Left renal cortex interstitium (tissue), 4 donors: Measurements from ENCODE around the gene CEP152. TPM values are rescaled to one million over a fixed set of nuclear protein-coding genes. Genes with fewer than 3 reads are reported as not detected.
A peak's percentile ranks its signal among the peaks of the same experiment; 100 is the strongest.
"Not testable (repeated sequence)": the region's sequence is repeated elsewhere in the genome, so short reads cannot be mapped to it uniquely, and the experiment has no call there.

ENCODE experiments used
- DNase-seq, 4 donors: peaks; one replicate each; pipeline ENCODE4 v3.0.0-alpha.2; 2013; ENCODE audit warnings: low read depth in 4 of 4, low spot score in 2 of 4, missing footprints in 1 of 4
- polyA plus RNA-seq, 4 donors: library from polyadenylated mRNA; unstranded; fragments of 120-200 nt; gene quantifications; one replicate each; pipeline ENCODE4 v1.2.1, GENCODE V29; 2013; ENCODE audit not compliant: insufficient read length in 4 of 4

CEP152 gene, protein sequence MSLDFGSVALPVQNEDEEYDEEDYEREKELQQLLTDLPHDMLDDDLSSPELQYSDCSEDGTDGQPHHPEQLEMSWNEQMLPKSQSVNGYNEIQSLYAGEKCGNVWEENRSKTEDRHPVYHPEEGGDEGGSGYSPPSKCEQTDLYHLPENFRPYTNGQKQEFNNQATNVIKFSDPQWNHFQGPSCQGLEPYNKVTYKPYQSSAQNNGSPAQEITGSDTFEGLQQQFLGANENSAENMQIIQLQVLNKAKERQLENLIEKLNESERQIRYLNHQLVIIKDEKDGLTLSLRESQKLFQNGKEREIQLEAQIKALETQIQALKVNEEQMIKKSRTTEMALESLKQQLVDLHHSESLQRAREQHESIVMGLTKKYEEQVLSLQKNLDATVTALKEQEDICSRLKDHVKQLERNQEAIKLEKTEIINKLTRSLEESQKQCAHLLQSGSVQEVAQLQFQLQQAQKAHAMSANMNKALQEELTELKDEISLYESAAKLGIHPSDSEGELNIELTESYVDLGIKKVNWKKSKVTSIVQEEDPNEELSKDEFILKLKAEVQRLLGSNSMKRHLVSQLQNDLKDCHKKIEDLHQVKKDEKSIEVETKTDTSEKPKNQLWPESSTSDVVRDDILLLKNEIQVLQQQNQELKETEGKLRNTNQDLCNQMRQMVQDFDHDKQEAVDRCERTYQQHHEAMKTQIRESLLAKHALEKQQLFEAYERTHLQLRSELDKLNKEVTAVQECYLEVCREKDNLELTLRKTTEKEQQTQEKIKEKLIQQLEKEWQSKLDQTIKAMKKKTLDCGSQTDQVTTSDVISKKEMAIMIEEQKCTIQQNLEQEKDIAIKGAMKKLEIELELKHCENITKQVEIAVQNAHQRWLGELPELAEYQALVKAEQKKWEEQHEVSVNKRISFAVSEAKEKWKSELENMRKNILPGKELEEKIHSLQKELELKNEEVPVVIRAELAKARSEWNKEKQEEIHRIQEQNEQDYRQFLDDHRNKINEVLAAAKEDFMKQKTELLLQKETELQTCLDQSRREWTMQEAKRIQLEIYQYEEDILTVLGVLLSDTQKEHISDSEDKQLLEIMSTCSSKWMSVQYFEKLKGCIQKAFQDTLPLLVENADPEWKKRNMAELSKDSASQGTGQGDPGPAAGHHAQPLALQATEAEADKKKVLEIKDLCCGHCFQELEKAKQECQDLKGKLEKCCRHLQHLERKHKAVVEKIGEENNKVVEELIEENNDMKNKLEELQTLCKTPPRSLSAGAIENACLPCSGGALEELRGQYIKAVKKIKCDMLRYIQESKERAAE (N-terminal part only)
- 10 to 100 TPM in 2 of 4 donors, 1 to 10 TPM in 2; 4.7 to 11.2 (median 8.4) TPM for polyA plus RNA-seq

DNA sequence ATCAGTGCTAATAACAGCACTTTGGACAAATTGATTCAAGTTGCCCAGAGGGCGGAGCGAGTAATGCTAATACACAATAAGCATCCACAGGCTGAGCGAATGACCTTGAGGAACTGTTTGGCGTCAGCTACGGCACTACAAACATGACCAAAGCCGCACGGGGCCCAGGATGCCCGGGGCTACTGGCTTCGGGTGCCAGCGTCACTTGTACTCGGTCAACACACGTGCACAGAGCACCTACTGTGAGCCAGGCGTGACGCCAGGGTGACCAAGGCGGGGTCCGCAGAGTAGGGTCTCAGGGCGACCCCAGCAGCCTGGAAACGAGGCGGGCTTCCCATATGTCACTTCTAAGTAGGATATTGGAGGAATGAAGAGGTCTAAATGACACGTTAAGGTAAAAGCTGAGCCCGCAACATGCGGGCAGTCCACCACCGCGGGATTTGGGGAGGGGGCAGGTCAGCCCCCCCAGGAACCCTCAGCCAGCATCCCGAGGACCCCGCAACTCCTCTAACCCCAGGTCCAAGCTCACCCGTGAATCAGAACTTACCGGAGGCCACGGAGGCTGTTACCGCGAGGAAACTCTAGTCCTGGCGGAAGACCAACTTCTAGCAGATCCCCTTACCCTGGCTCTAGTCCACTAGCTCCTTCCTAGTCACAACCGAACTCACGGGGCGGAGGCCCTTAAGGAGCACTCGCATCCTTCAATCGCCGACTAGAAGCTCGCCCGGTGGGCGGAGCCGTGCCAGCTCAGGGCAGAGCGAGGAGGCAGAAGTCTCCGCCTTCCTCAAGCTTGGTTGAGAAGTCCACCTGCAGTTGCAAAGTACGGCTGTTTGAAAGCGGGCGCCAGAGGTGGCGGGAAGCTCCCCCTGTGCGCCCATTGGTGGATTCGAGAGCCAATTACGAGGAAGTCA lies at the start of gene CEP152:
CEP152 (minus strand) TSS at position 656 of the 911 bp plus-strand sequence. CDS start 5,420 bp downstream, outside the sequence.
- peak; percentile 93 to 98 (median 95) for DNase-seq

DNA sequence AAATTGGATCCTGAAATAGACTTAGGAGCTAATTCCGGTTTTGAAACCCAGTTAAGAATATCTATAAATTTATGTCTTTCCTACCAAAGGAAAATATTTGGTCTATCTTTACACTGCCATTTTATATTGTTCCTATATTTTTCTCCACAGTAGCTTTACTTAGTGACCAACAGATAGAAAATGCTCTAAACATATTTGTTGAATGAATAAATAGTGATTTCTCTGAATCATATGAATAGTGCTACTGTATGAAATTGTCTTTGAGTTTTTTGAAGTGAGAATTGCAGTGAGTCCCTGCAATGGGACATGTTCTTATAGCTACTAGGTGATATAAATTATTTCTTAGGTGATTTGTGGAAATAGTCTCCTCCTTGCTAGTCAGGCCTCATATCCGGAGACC lies 48.6 kb upstream of the CEP152 start:
- no peak for DNase-seq

DNA sequence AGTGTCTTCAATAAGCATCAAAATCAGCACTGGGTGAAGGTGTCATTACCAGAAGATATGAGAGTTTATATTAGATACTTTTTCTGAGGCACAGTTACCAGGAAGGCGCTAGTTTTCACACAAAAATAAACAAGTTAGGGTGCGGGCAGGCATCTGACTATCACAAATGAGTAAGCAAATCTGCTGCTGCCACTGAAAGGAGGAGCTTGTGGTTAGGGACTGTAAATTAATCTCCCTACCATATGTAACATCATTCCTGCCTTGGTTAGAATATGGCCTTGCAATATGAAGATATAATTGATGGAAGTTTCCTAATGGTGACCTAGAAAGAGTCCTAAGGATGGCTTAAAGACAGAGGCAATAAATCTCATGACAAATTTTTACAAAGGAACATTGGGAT lies 47.5 kb upstream of the CEP152 start:
- no peak for DNase-seq

DNA sequence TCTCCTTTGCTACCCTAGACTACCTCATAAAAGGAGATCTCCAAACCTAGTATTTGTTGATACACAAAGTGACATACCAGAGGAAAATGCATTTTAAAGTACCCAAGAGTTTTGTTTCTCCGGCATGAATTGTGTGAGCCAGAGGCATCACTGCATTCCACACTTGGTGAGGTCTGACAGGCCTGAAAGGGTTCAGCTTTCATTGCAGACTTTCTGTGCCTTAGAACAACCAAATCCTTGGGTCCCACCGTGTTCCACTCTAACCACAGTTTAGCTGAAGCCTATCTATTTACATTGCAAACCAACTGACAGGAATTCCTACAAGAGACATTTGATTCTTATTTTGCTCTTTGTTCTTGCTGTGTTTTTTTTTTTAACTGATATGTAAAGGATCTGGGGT lies 46.1 kb upstream of the CEP152 start:
- DNase-seq, result no peak

DNA sequence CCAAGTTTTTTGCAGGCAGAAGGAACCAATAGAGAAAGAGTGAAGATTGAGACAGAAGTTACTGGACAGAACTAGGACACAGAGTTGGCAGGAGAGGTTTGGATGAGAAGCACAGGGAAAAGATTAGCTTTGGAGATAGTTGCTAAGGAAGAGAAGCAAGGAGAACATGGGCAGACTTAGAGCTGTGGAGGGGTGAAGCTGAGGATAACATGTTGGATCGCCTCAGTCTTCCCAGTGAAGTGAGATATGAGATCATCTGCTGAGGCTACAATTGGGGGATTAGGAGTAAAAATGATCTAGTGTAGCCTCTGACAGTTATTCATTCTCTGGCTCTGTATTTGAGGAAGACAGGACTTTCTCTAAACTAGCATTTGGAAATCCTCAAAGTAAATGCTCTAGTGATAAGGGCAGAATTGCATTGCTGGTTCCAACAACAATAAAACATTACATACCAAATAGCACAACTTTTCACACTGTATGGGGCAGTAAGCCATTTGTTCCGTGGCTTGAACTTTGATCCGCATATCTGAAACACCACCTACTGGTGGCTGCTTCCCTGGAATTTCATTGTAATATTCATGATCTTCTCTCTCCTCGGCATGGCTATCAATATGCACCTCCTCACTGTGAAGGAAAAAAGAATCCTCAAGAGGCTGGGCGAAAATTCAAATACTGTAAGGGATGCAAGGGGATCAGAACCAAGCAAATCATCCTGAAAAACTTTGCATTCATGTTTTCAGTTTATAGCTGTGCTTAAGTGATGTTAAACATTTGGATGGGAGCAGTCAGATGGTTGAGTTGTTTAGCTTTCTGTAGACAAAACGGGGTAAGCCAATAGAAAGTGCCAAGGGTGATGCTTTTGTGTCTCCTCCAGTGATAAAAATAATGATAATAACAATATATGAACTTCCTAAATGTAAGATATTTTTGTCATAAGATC lies 44.9 kb upstream of the CEP152 start:
- DNase-seq, result peak in 2 of 4 donors; percentile 41 to 58

DNA sequence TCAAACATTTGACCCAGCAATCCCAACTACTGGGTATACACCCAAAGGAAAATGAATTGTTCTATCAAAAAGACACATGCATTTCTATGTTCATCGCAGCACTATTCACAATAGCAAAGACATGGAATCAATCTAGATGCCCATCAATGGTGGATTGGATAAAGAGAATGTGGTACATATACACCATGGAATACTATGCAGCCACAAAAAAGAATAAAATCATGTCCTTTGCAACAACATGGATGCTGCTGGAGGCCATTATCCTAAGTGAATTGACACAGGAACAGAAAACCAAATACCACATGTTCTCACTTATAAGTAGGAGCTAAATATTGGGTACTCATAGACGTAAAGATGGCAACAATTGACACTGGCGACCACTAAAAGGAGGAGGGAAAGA lies 43.6 kb upstream of the CEP152 start:
- DNase-seq, result not testable (repeated sequence)

DNA sequence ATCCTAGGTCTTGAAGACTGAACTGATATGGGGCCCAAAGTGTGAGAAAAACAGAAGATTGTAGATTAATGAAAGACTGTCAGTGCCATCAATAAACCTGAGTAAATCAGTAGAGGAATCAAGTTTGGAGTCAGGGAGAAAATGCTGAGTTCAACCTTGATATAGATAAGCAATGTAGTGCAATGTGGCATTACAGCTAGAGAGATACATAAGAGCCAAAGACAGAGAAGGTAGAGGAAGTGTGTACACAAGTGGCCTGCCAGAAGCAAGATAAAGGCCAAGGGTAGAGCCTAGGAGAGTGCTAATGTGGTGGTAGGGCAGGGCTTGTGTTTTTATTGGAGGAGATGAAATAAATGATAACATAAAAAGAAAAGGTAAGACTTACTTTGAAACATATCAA lies 41.1 kb upstream of the CEP152 start:
- DNase-seq, result no peak

DNA sequence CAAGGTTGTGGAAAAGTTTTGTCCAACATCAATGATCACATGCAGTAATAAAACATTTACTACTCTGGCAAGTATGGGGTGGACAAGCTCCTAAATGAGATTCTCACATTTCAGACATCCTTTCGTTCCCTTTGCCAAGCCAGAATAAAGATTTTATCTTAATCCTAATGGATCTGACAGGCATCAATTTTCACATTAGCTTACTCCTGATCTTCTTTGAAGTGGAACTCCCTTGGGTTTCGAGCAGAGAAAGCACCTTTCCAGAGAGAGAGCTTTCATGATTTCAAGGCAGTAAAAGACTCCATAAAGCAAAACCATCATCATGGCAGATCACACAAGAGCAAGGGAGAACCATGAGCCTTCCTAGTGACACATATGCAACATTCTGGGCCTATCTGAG lies 39.8 kb upstream of the CEP152 start:
- no peak for DNase-seq

DNA sequence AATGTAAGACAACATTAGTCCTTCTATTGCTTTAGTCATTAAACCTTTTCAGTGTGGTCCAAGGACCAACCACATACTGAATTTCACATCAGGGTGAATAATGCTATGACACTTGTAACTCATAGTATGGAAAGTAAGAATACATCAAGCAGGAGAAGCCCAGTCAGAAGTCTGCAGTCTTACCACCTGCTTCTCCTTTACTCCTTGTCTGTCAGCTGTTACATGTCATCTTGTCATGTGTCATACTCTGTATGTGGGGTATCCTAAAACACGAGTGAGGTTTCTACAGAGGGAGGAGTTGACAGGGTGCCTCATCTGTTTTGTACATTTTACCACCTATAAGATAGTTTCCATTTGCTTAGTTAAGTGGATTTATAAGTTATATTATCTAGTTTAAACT lies 34.3 kb upstream of the CEP152 start:
- no peak for DNase-seq

DNA sequence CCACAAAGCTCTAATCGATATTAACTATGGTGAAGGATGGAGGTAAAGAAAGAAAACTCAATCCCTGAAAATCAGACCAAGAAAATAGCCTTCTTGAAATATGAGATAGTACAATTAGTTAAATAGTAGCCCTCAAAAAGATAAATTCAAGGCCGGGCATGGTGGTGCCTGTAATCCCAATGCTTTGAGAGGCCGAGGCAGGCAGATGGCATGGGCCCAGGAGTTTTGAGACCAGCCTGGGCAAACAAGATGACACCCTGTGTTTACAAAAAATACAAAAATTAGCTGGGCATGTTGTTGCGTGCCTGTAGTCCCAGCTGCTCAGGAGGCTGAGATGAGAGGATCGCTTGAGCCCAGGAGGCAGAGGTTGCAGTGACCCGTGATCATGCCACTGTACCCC lies 31.6 kb upstream of the CEP152 start:
- DNase-seq, result no peak

DNA sequence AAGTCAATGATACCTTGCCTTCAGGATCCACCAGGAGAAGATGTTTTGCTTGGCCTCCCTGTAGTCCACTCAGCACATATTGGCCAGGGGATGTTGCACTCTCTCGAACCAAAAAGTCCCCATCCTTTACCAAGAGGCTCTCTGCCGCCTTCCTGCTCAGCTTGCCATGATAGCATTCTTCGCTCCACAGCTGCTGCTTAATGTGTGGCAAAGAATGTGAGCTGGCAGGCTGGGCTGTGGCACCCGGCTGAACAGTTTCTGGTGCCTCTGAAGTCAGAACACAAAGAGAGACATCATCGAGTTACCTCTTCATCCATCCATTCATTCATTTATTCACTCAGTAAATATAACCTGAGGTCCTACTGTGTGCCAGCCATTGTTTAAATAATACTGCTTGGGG lies 23.9 kb upstream of the CEP152 start:
- no peak for DNase-seq

DNA sequence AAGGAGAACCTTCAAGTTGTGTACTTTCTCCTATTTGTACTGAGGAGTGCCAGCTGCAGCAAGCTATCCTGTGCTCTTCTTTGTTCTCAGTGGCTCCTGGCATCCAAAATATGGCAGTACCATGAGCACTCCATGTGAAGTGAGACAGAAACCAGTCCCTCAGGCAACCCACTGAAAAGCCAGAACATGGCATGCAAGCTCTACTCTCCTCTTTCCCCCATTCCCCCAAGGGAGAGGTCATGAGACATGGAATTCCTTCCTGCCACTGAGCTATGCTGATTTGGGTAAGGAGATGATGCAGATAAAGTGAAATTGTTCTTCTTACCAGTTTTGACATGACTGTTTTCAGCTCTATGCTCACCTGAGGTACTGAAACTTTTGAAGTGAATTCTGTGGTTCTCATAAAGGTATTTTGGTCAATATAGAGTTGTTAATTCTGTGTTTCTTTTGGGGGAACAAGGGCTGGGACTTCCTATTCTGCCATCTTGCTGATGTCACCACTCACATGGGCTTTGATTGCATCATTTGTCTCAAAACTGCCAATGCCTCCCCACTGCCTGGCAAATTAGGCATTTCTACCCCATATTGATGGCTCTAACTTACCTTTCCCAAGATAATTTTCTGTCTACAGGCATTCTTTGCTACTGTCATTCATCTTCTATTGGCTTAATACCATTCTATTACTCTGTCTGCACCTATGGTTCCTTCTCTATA lies 22.8 kb upstream of the CEP152 start:
- no peak for DNase-seq

DNA sequence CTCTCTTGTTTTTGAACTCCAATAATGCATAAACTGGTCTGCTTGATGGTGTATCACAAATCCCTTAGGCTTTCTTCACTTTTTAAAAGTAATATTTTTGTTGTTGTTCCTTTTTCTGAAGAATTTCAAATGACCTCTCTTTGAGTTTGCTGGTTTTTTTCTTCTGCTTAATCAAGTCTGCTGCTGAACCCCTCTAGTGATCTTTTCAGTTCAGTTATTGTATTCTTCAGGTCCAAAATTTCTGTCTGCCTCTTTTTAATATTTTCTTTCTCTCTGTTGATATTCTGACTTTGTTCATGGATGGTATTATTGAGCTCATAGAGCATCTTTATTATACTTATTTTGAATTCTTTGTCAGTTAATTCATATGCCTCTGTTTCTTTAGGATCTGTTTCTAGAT lies 21.8 kb upstream of the CEP152 start:
- DNase-seq, result no peak

DNA sequence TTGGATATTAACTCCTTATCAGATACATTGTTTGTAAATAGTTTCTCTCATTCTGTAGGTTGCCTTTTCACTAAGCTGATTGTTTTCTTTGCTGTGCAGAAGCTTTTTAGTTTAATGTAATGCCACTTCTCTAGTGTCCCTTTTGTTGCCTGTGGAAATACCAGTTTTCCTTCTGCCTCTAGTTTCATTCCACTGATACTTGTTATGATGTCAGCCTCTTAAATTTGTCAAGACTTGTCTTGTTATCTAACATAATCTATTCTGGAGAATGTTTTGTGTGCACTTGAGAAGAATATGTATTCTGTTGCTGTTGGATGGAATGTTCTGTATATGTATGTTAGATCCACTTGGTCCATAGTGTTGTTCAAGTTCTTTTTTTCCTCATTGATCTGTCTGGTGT lies 18.0 kb upstream of the CEP152 start:
- no peak for DNase-seq

DNA sequence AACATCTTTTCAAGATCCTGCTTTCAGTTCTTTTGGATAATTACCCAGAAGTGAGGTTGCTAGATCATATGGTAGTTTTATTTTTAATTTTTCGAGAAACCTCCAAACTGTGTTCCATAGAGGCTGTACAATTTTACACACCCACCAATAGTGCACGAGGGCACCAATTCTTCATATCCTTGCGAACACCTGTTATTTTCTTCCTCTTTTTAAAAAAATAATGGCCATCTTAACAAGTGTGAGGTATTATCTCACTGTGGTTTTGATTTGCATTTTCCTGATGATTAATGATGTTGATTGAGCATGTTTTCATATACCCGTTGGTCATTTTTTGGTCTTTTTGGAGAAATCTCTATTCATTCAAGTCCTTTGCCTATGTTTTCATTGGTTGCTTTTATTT lies 17.6 kb upstream of the CEP152 start:
- no peak for DNase-seq

DNA sequence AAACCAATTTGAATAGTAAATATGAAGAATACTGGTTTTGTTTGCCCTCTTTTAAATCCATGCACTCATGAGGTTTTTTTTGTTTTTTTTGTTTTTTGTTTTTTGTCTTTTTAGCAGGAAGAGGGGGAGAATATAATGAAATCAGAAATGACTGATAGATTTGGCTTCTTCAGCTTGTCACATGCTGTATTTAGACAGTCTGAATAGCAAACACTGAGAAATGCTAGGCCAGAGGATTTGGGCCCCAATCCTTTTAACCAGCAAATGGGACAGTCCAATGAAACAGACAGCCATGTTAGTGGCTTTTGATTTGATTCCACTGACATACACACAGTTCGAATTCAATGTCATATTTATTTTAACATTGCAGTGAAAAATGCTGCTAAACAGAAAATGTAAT lies 14.2 kb upstream of the CEP152 start:
- no peak for DNase-seq

DNA sequence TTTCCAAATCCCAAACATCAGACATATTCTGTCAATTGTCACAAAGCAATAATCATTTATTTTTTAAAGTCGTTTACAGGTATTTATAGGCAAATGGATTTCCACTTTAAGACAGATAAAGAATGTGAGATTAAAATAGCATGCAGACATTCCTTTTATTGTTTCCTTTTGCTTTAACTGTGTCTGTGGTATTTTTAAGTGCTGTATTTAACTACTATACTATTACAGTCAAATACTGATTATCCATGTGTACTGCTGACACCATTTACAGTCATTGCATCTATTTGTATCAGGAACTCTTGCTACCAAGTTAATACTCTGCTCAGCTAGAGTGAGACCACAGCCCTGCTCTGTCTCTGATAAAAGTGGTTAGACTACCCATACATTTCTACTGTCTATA lies 12.8 kb upstream of the CEP152 start:
- no peak for DNase-seq

DNA sequence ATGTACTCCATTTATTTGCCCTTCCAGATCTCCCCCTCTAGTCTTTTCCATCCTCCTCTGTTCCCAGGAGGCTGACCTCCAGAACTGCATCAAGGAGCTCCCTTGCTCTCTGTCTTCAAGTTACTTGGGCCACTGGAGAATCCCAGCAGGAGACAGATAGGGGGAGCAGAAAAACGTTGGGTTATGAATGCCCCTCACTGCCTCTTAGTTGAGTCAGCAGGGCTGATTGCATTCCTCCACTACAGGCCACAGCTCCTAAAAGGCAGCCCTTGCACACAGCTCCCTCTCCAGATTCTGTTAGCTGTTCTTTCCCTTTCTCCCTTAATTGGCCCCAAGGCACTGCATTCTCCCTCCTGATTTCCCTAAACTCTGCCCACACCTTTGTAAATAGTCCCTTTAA lies 12.4 kb upstream of the CEP152 start:
- no peak for DNase-seq
